SKM-1 treated with dmso at 0.1 percent for 144 hours (cell line): Measurements from ENCODE around the gene NPIPB8.
"Not testable (repeated sequence)": the region's sequence is repeated elsewhere in the genome, so short reads cannot be mapped to it uniquely, and the experiment has no call there.

Source experiments
- DNase-seq: peaks from one replicate; lab custom pipeline; 2025; ENCODE audit not compliant: unreplicated experiment; lab: John Stamatoyannopoulos, UW

The NPIPB8 gene

DNA sequence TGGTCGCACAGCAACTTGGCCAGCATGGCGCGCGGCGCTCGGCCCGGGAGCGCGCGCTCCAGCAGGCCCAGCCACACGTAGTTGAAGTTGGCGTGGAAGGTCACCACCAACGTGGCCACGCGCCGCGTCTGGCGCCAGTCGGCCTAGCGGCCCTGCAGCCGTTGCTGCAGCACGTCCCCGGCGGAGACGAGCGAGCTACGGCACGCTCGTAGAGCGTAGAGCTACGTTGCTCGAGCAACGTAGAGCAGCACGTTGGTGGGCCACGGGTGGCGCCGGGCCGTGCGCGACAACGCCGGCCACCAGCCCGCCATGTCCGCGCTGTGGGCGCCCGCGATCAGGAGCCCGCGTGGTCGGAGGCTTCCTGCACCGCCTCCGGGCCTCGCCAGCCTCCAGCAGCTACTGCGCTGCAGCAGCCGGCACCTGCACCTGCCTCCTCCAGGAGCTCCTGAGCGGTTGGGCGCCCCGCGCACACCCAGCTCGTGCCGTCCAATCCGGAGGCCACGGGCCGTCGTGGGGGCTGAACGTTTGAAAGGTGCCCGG, 14.6 kb upstream of the NPIPB8 start:
- no peak for DNase-seq

- not testable (repeated sequence) for DNase-seq
Measured at GRCh38 chr16:28630905-28631304, 7.0 kb upstream of the NPIPB8 start.

GRCh38 chr16:28636093-28636823, 1.6 kb upstream of the NPIPB8 start:
- not testable (repeated sequence) for DNase-seq

DNA sequence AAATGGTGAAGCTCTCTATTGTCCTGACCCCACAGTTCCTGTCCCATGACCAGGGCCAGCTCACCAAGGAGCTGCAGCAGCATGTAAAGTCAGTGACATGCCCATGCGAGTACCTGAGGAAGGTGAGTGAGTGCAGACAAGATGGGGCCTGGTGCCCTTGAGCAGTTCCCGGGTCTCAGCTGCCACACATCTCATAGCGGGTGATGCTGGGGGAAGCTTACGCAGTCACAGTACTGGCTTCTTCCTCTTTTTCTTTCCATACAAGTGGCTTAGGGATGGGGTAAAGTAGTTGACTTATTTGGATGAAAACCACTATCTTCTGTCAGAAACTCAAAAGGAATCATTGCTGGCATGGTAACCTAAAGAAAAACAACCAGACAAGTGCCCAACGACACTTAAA, 494 bp downstream of the NPIPB8 start:
- not testable (repeated sequence) for DNase-seq

- DNase-seq, result not testable (repeated sequence)
Measured at GRCh38 chr16:28639959-28640358, 2.1 kb downstream of the NPIPB8 start.

DNA sequence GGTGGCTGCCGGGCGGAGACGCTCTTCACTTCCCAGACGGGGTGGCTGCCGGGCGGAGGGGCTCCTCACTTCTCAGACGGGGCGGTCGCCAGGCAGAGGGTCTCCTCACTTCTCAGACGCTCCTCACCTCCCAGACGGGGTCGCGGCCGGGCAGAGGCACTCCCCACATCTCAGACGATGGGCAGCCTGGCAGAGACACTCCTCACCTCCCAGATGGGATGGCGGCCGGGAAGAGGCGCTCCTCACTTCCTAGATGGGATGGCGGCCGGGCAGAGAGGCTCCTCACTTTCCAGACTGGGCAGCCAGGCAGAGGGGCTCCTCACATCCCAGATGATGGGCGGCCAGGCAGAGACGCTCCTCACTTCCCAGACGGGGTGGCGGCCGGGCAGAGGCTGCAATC, 28.4 kb downstream of the NPIPB8 start:
- not testable (repeated sequence) for DNase-seq

GRCh38 chr16:28667480-28667879, 29.6 kb downstream of the NPIPB8 start:
- DNase-seq, result not testable (repeated sequence)

- DNase-seq, result not testable (repeated sequence)
Measured at GRCh38 chr16:28668199-28668598, 30.3 kb downstream of the NPIPB8 start.

DNA sequence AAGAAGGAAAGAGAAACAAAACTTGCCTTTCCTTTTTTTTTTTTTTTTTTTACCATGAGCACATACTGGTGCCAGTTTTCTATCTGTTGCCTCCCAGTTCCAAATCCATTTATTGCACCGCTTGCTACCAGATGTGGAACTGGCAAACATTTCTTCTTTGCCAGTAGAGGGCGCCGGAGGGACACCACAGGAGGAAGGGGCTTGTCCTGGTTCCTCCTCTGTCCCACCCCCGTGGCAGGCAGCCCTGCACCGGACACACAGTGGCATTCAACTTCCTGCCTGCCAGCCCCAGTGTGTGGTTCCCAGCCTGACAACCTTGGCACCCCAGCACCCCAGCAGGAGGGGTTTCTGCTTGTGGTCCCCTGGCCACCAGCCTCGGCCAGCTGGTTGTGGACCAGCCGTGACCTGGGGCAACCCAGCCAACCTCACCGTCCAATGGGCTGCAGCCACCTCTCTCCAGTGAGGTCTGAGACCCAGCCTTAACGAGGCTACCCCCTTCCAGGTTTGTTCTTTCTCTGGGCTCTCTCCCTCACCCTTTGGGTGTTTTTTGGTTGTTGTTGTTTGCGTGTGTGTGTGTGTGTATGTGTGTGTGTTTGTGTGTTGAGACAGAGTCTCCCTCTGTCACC, 50.6 kb downstream of the NPIPB8 start:
- not testable (repeated sequence) for DNase-seq

DNA sequence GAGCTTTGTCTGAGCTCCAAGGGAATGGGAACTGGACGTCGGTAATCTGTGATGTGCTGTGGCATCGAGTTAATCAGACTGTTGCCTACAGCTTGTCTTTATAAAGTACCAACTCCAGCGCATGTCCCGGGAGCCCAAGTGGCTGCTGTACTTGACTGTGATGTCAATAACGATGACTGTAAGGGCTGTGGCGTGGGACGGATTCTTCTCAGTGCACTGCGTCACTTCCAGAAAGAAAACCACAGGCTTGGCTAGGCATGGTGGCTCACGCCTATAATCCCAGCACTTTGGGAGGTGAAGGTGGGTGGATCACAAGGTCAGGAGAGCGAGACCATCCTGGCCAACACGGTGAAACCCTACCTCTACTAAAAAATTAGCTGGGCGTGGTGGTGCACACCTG, 51.6 kb downstream of the NPIPB8 start:
- DNase-seq, result not testable (repeated sequence)

- not testable (repeated sequence) for DNase-seq
Measured at GRCh38 chr16:28691722-28692121, 53.9 kb downstream of the NPIPB8 start.

DNA sequence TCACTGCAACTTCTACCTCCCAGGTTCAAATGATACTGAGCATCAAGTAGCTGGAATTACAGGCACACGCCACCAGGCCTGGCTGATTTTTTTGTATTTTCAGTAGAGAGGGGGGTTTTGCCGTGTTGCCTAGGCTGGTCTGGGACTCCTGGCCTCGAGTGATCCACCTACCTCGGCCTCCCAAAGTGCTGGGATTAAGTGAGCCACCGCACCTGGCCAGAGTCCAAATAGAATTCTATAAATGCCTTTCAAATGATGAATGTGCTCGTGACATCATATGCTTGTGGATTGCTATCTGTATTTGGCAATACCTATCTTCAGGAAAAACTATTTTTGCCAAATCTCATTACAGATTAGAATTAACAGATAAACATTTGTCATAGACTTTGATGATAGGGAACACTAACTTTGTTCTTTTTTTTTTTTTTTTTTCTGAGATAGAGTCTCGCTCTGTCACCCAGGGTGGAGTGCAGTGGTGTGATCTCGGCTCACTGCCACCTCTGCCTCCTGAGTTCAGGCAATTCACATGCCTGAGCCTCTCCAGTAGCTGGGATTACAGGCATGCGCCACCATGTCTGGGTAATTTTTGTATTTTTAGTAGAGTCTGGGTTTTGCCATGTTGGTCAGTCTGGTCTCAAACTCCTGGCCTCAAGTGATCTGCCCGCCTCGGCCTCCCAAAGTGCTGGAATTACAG, 55.5 kb downstream of the NPIPB8 start:
- DNase-seq, result not testable (repeated sequence)

GRCh38 chr16:28699792-28700191, 61.9 kb downstream of the NPIPB8 start:
- DNase-seq, result not testable (repeated sequence)

DNA sequence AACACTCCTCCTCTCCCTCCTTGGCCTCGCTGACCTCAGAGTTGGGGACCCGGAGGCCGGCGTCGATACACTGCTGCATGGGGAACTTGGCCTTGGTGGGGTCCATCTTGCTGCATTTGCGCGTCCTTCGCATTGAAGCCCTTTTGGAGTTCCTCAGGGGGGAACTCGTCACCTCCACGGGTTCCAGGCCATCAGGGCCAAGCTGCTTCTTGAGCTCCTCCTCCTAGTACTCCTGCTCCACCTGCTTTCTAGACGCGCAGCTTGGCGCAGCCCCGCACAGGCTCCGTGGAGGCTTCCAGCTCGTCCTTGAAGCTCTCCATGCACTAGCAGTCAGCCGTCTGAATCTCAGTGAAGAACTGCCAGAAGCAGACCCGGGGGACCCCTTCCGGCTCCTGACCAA, 62.5 kb downstream of the NPIPB8 start:
- not testable (repeated sequence) for DNase-seq

DNA sequence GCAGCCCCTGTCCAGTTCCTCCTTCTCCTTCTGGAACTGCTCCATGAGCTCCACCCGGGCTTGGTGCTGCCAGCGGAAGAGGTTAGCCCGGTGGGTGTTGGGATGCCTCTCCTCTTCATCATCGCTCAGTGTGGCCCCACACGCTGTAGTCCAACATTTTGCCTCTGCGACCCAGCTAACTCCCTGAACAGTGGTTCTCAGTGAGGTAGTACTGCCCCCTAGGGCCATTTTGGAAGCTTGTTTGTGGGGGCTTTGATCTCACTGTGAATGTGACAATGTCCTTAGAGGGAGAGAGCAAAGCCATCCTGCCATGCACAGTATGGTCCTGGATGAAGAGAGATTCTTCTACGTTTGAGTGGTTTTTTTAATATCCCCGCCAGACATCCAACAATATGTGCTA, 63.5 kb downstream of the NPIPB8 start:
- not testable (repeated sequence) for DNase-seq

GRCh38 chr16:28704246-28704645, 66.4 kb downstream of the NPIPB8 start:
- not testable (repeated sequence) for DNase-seq
